ENCODE results near the gene ZNF266. TPM values are rescaled to one million over a fixed set of nuclear protein-coding genes. Genes with fewer than 3 reads are reported as not detected.

The ZNF266 gene
- total and polyA plus RNA-seq, 2 of the 8 experiments (the other 6 are each of a cell fraction or from before 2014, with no cell fraction given), result 6.6 to 15.3 TPM

DNA sequence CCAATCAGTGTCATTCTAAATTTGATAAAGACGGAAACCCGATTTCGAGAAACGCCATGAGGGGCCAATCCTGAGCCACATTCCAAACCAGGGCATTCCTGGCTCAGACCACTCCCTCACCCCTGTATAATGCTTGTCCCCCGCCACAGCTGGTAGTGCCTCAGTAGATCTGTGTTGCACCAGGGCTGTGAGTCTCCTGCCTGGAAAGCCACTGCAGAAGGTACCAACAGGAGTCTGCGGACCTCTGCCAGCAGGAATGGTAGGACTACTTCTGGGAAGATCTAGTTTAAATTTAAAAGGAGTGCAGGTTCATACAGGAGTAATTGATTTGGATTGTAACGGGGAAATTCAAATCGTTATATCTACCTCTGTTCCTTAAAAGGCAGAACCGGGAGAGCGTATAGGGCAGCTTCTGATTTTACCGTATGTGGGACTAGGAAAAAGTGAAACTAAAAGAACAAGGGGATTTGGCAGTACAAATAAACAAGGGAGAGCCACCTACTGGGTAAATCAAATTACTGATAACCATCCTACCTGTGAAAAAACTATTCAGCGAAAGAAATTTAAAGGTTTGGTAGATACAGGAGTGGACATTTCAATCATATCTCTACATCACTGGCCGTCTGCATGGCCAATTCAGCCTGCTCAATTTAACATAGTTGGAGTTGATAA is 20.8 kb upstream of the ZNF266 start:
- Histone ChIP-seq H3K9me3 (ENCODE audit: insufficient read depth in 2 of 2, low read depth in 1 of 2, low read length in 1 of 2) (peaks cover 62 to 77% of the 10 kb centered on the region in 2 experiments), H3K79me2 (ENCODE audit: control insufficient read depth in 1 of 2, insufficient read depth in 2 of 2, low read length in 2 of 2) (no peaks in the 10 kb centered on the region)
- CTCF ChIA-PET (ENCODE audit: partially characterized antibody), result no interaction called here

More for the DNA sequence above, 20.8 kb upstream of the ZNF266 start:
- Histone ChIP-seq H3K36me3 (ENCODE audit: control insufficient read depth in 2 of 4, insufficient read depth in 4 of 4, low read length in 3 of 4) (peaks cover 0 to 2% (median 0%) of the 10 kb centered on the region in 4 experiments; a peak in 1 of 8 replicates), H3K23ac (ENCODE audit: insufficient read length) (no peak overlapping the region), H3K9ac (replicated peaks in 1 of 4; ENCODE audit: extremely low read depth in 1 of 4, low read depth in 3 of 4, low read length in 3 of 4) (no peak overlapping the region), H3K23me2 (ENCODE audit: low read depth, low read length) (no peaks in the 10 kb centered on the region), H3K4me2 (ENCODE audit: insufficient read depth in 1 of 2, low read depth in 2 of 2, low read length in 2 of 2) (no peak overlapping the region), H4K8ac (ENCODE audit: extremely low read depth, insufficient read depth, low read length) (no peak overlapping the region), H3K56ac (replicated peaks; ENCODE audit: insufficient read length, low read depth, low read length) (no peak overlapping the region), H3K27ac (ENCODE audit: low read depth, low read length) (no peak overlapping the region), H2BK15ac (ENCODE audit: low read length) (no peak overlapping the region), H2AFZ (ENCODE audit: low read length) (no peak overlapping the region), H4K20me1 (replicated peaks in 1 of 2; ENCODE audit: control insufficient read depth in 1 of 2, insufficient read depth in 2 of 2, low read length in 2 of 2) (no peaks in the 10 kb centered on the region), H2BK12ac (ENCODE audit: low read depth, low read length) (no peak overlapping the region), H3K18ac (ENCODE audit: extremely low read depth, low read length) (no peak overlapping the region), H2BK120ac (replicated peaks; ENCODE audit: low read depth, low read length) (no peak overlapping the region), H4K5ac (ENCODE audit: insufficient read length, low read depth, low read length) (no peak overlapping the region), H3K4me1 (replicated peaks in 1 of 4; ENCODE audit: control insufficient read depth in 3 of 4, insufficient read depth in 4 of 4, low read length in 3 of 4) (no peaks in the 10 kb centered on the region), H2AK5ac (ENCODE audit: low read depth, low read length) (no peak overlapping the region), H3K14ac (ENCODE audit: insufficient read length) (no peak overlapping the region), H3K4me3 (ENCODE audit: extremely low read depth in 1 of 4, insufficient read depth in 2 of 4, low read depth in 3 of 4, low read length in 4 of 4) (no peak overlapping the region), H2BK5ac (ENCODE audit: low read depth, low read length) (no peak overlapping the region), H3K79me1 (ENCODE audit: low read depth, low read length) (no peaks in the 10 kb centered on the region), H4K91ac (replicated peaks; ENCODE audit: insufficient read length, low read length) (no peak overlapping the region), H2BK20ac (ENCODE audit: low read length) (no peak overlapping the region), H3K4ac (replicated peaks; ENCODE audit: insufficient read length, low read depth, low read length) (no peak overlapping the region), H3K27me3 (replicated peaks in 1 of 4; ENCODE audit: control insufficient read depth in 3 of 4, extremely low read depth in 1 of 4, insufficient read depth in 3 of 4, low read length in 3 of 4) (no peaks in the 10 kb centered on the region)
- POLR2A ChIA-PET (ENCODE audit: partially characterized antibody), result no interaction called here
- WGBS, 2 experiments (ENCODE audit: extremely low coverage in 1 of 2, insufficient coverage in 1 of 2, insufficient read length in 1 of 2, insufficient replicate concordance in 2 of 2, low coverage in 1 of 2, low lambda C conversion rate in 2 of 2, missing lambda C conversion rate in 1 of 2), result 84% methylated on average over 13 of the region's 13 CpGs; no CpG with 5 or more reads in 1 of the 2 experiments
- FAIRE-seq (no peak), DNase-seq (ENCODE audit: low read depth in 1 of 2, low spot score in 2 of 2) (no peak)
- TF ChIP-seq, protein P1, sequence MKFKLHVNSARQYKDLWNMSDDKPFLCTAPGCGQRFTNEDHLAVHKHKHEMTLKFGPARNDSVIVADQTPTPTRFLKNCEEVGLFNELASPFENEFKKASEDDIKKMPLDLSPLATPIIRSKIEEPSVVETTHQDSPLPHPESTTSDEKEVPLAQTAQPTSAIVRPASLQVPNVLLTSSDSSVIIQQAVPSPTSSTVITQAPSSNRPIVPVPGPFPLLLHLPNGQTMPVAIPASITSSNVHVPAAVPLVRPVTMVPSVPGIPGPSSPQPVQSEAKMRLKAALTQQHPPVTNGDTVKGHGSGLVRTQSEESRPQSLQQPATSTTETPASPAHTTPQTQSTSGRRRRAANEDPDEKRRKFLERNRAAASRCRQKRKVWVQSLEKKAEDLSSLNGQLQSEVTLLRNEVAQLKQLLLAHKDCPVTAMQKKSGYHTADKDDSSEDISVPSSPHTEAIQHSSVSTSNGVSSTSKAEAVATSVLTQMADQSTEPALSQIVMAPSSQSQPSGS (IDR thresholded peaks at IDR 0.05; ENCODE audit: low read length), result no peak
- TF ChIP-seq CBX5 (IDR thresholded peaks at IDR 0.05; ENCODE audit: low read depth, low read length) (no peak), KDM4A (IDR thresholded peaks at IDR 0.05; ENCODE audit: low read depth, low read length, severe bottlenecking) (no peak), TBP (IDR thresholded peaks at IDR 0.05; ENCODE audit: low read depth, low read length) (no peak), SIN3A (conservative IDR thresholded peaks at IDR 0.05 in 1 of 2, IDR thresholded peaks at IDR 0.05 in 1 of 2; ENCODE audit: low read depth in 1 of 2, low read length in 2 of 2) (no peak), SAP30 (IDR thresholded peaks at IDR 0.05; ENCODE audit: insufficient read depth, insufficient replicate concordance, low read length) (no peak), TAF1 (IDR thresholded peaks at IDR 0.05; ENCODE audit: low read depth, low read length) (no peak), BRCA1 (IDR thresholded peaks at IDR 0.05; ENCODE audit: low read depth, low read length) (no peak), ZNF274 (IDR thresholded peaks at IDR 0.05; ENCODE audit: borderline replicate concordance, extremely low read depth, low read length) (no peak), SP1 (IDR thresholded peaks at IDR 0.05; ENCODE audit: low read depth, low read length) (no peak), FOSL1 (IDR thresholded peaks at IDR 0.05; ENCODE audit: insufficient read depth, low read depth, low read length) (no peak)
